ENCODE measurements around the gene RIC8A. TPM values are rescaled to one million over a fixed set of nuclear protein-coding genes. Genes with fewer than 3 reads are reported as not detected.

The RIC8A gene
- total and polyA plus RNA-seq, 10 of the 15 experiments (the other 5 are each of a cell fraction or from before 2014, with no cell fraction given) = 10.4 to 157 (median 81.4) TPM

DNA sequence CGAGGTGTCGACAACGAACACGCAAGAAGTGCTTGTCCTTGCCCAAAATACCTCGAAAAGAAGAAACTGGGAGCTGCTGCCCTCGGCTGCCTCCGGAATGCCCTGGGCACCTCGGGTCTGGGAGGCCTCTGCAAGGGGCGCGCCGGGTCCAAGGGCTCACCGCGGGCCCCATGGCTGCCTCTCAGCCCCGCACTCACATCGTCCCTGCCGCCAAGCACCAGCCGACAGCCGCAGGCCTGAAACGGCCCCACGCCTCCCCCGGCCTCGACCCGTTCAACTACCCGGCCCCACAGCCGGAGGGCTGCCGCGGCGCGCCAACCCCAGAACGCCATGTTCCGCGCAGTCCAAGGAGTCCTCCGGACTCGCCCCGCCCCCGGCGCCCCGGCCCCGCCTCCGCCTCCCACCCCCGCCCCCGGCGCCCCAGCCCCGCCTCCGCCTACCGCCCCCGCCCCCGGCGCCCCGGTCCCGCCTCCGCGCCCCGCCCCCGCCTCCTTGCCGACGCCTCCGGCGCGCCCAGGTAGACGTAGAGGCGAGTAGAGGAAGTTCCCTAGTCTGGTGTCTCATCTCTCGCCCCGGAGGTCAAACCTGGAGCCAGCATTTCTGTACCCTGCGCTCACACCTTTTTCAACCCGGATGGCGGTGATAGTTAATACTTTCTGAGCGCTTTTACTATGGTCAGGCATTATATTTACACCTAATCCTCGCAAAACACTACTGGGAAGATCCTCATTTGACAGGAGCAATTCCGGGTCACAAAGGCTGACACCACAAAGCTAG is 28.7 kb downstream of the RIC8A start, which contains the start of gene SIRT3 (continued):
- TF ChIP-seq MLLT1 (IDR thresholded peaks at IDR 0.05) (0 out of 2 replicates have a peak, but pooled peaks have one; percentile 86), NFIC (IDR thresholded peaks at IDR 0.05; ENCODE audit: low read depth, low read length) (peak; percentile 41; the same call in 1 of the 2 replicates), SMARCA5 (IDR thresholded peaks at IDR 0.05) (peak; percentile 97), ZBED1 (IDR thresholded peaks at IDR 0.05; ENCODE audit: borderline replicate concordance) (no peak), MXI1 (IDR thresholded peaks at IDR 0.05; ENCODE audit: low read depth, low read length) (no peak), GABPA (IDR thresholded peaks at IDR 0.05; ENCODE audit: low read depth) (no peak; the same call in 1 of the 2 replicates), HCFC1 (IDR thresholded peaks at IDR 0.05; ENCODE audit: low read length) (no peak; the same call in 1 of the 2 replicates), ESRRA (IDR thresholded peaks at IDR 0.05; ENCODE audit: low read length) (no peak; the same call in 1 of the 2 replicates), NFYB (IDR thresholded peaks at IDR 0.05; ENCODE audit: insufficient read depth, low read depth, low read length) (no peak), ASH2L (IDR thresholded peaks at IDR 0.05; ENCODE audit: borderline replicate concordance, low read depth) (no peak), MTA2 (IDR thresholded peaks at IDR 0.05; ENCODE audit: low read depth) (peak; percentile 50; the same call in 1 of the 2 replicates), BRCA1 (IDR thresholded peaks at IDR 0.05; ENCODE audit: low read depth, low read length) (no peak), PML (IDR thresholded peaks at IDR 0.05; ENCODE audit: low read length) (peak; percentile 78; the same call in 1 of the 2 replicates), ATF3 (IDR thresholded peaks at IDR 0.05; ENCODE audit: borderline replicate concordance, extremely low read depth, low read depth, low read length) (no peak), RB1 (IDR thresholded peaks at IDR 0.05; ENCODE audit: borderline replicate concordance) (peak; percentile 13; the same call in 1 of the 2 replicates), ZNF217 (IDR thresholded peaks at IDR 0.05) (no peak), SRF (IDR thresholded peaks at IDR 0.05; ENCODE audit: low read depth in 2 of 2, low read length in 2 of 2) (no peak), NBN (IDR thresholded peaks at IDR 0.05) (peak; percentile 84), ZNF207 (IDR thresholded peaks at IDR 0.05; ENCODE audit: borderline replicate concordance) (no peak), RCOR1 (conservative IDR thresholded peaks at IDR 0.05; ENCODE audit: low read depth, low read length) (no peak), MYB (IDR thresholded peaks at IDR 0.05; ENCODE audit: borderline replicate concordance, low read depth, low read length) (no peak)
- TF ChIP-seq, protein P1, sequence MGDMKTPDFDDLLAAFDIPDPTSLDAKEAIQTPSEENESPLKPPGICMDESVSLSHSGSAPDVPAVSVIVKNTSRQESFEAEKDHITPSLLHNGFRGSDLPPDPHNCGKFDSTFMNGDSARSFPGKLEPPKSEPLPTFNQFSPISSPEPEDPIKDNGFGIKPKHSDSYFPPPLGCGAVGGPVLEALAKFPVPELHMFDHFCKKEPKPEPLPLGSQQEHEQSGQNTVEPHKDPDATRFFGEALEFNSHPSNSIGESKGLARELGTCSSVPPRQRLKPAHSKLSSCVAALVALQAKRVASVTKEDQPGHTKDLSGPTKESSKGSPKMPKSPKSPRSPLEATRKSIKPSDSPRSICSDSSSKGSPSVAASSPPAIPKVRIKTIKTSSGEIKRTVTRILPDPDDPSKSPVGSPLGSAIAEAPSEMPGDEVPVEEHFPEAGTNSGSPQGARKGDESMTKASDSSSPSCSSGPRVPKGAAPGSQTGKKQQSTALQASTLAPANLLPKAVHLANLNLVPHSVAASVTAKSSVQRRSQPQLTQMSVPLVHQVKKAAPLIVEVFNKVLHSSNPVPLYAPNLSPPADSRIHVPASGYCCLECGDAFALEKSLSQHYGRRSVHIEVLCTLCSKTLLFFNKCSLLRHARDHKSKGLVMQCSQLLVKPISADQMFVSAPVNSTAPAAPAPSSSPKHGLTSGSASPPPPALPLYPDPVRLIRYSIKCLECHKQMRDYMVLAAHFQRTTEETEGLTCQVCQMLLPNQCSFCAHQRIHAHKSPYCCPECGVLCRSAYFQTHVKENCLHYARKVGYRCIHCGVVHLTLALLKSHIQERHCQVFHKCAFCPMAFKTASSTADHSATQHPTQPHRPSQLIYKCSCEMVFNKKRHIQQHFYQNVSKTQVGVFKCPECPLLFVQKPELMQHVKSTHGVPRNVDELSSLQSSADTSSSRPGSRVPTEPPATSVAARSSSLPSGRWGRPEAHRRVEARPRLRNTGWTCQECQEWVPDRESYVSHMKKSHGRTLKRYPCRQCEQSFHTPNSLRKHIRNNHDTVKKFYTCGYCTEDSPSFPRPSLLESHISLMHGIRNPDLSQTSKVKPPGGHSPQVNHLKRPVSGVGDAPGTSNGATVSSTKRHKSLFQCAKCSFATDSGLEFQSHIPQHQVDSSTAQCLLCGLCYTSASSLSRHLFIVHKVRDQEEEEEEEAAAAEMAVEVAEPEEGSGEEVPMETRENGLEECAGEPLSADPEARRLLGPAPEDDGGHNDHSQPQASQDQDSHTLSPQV (IDR thresholded peaks at IDR 0.05) = no peak
- TF ChIP-seq, protein P2, sequence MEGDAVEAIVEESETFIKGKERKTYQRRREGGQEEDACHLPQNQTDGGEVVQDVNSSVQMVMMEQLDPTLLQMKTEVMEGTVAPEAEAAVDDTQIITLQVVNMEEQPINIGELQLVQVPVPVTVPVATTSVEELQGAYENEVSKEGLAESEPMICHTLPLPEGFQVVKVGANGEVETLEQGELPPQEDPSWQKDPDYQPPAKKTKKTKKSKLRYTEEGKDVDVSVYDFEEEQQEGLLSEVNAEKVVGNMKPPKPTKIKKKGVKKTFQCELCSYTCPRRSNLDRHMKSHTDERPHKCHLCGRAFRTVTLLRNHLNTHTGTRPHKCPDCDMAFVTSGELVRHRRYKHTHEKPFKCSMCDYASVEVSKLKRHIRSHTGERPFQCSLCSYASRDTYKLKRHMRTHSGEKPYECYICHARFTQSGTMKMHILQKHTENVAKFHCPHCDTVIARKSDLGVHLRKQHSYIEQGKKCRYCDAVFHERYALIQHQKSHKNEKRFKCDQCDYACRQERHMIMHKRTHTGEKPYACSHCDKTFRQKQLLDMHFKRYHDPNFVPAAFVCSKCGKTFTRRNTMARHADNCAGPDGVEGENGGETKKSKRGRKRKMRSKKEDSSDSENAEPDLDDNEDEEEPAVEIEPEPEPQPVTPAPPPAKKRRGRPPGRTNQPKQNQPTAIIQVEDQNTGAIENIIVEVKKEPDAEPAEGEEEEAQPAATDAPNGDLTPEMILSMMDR (IDR thresholded peaks at IDR 0.05 in 2 of 3, conservative IDR thresholded peaks at IDR 0.05 in 1 of 3; ENCODE audit: control insufficient read depth in 2 of 3, extremely low read depth in 1 of 3, insufficient read depth in 1 of 3, low read depth in 3 of 3, low read length in 3 of 3) = peak in 1 of 3 experiments; percentile 20; a peak in 1 of 6 replicates
